GM21717 (cell line): Measurements from ENCODE around the gene IPO11.
"Not testable (repeated sequence)": the region's sequence is repeated elsewhere in the genome, so short reads cannot be mapped to it uniquely, and the experiment has no call there.

Experiments
- ATAC-seq: cut with Tn5 transposase; IDR thresholded peaks from one replicate; pipeline ENCODE4 v1.9.1; 2021; ENCODE audit warnings: mild to moderate bottlenecking, moderate library complexity; ENCODE audit not compliant: unreplicated experiment

IPO11 gene

DNA sequence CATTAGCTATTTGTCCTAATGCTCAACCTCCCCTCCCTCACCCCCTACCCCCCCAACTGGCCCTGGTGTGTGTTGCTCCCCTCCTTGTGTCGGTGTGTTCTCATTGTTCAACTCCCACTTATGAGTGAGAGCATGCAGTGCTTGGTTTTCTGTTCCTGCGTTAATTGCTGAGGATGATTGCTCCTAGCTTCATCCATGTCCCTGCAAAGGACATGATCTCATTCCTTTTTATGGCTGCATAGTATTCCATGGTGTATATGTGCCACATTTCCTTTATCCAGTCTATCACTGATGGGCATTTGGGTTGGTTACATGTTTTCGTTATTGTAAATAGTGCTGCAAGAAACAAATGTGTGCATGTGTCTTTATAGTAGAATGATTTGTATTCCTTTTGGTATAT is 153.2 kb downstream of the IPO11 start:
- not testable (repeated sequence) for ATAC-seq

DNA sequence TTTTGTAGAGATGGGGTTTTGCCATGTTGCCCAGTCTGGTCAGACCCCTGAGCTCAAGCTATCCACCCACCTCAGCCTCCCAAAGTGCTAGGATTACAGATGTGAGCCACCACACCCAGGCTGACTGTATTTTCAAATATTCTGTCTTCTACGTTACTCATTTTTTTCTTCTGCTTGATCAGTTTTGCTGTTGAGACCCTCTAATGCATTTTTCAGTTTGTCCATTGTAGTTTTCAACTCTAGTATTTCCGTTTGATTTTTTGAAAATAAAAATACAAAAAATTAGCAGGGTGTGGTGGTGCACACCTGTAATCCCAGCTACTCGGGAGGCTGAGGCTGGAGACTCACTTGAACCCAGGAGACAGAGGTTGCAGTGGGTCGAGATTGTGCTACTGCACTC is 155.6 kb downstream of the IPO11 start:
- no peak for ATAC-seq

DNA sequence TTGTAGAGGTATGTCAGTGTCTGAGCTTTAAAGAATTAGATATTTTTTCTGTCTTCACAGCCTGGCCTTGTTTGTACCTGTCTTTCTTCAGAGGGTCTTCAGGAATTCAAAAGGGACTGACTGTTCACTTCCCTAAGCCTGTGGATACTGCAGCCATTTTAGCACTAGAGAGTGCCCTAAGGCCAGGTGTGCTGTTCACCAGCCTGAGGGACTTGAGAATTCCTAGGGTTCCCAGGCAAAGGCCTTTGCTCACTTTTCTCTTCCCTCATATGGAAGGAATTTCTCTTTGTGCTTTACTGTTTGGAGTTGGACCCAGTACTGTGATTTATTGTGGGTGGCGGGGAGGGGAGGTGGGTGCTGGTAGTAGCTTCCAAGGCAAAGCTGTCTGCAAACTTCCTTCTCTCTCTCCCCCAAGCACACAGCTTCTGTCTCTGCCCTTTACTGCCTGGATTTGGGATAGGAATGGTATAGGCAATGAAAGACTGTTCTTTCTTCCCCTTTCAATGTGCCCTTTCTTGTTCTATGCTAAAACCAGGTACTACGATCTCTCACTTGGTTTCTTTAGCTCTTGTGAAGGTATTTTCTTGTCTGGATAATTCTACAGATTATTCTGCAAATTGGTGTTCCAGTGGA is 156.4 kb downstream of the IPO11 start:
- no peak for ATAC-seq

DNA sequence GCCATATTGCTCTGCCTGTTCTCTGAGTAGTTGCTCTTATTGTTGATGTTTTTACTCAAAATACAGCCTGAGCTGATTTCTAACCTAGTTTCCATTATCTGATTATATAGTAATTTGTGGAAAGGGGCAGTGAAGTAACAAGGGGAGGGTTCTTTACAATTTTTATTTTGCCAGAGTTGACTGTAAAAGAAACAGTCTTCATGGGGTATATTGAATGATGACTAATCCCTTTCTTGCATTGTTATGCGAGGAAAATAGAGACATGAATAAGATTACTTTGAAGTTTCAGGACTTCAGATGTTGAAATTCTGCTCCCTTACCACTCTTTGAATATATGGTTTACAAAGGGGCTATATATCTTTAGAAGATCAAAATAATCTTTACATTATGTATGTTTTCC is 156.9 kb downstream of the IPO11 start:
- ATAC-seq: no peak

- ATAC-seq: no peak
These were observed 160.5 kb downstream of the IPO11 start for GRCh38 chr5:62572918-62573514.

DNA sequence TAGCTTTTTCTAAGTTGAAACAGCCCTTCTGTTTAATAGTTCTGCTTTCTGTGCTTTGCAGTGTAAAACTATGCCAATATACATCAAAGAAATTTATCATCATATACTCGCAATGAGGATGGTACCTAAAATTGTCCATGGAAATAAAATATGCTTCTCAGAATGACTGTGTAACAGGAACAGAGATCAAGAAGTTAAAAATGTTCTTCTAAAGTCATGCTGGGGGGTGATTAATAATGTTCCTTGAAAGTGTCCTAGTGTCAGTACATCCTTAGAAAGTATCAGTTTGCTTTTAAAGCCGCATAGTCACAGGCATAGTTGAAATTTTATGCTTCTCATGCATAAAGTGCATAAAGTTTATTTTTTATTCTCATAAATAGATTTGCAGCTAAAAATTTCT is 162.0 kb downstream of the IPO11 start:
- peak; percentile 71 for ATAC-seq

GRCh38 chr5:62575066-62575465 is 162.5 kb downstream of the IPO11 start:
- ATAC-seq: no peak

- no peak for ATAC-seq
These were observed 162.9 kb downstream of the IPO11 start for GRCh38 chr5:62575489-62575888.

DNA sequence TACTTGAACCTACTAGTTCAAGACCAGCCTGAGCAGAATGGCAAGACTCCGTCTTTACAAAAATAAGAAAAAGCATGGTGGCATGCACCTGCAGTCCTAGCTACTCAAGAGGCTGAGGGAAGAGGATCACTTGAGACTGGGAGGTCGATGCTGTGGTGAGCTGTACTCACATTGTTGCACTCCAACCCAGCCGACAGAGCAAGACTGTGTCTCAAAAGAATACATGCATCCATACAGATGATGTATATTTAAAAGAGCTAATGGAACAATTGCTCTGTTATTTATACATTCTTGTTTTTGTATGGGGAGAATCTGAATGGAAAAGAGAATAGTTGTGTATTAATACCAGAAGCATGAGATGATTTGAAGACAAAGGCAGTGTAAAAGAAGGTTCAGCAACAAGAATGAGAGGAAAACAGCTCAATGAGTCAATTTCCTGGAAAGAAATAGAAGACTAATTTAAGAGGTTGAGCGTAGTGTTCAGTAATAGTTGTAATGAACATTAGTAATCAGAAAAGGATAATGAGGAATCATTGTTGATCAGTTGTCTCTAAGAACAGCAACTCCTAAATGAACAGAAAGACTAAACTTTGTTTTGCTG is 164.1 kb downstream of the IPO11 start:
- no peak for ATAC-seq

DNA sequence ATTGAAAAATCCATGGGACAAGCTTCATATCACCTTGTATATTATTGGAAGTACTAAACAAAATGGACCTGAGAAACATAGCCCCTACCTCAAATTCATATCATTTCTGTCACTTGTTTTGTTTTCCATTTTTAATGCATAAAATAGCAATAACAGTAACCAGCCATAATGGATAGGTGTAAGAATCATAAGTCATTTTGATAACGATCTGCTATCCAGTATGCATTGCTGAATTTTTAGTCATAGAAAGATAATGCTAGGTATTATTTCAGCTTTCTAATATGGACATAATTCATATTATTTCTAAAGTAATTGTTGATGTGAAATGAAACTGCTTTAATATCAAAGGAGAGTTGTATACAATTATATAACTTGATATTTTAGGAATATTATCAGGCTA is 164.9 kb downstream of the IPO11 start:
- no peak for ATAC-seq

DNA sequence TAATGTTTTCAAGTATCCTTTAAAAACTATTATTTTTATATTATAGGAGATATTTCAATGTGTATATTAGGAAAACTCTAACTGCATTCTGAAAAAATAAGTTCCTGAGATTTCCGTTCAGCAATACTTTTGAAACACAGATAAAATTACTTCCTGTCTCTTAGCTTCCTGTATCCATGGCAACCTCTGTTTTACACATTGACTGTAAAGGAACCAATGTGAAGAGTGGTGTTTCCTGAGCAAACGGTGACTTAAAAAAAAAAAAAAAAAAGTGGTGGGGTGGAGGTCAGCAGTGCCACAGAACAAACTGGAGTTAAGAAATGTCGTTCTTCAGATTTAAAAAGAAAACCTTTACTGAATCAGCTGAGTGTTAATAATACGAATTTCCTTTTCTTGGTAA is 166.0 kb downstream of the IPO11 start, which contains the start of gene LRRC70:
LRRC70 (plus strand) TSS at position 280 of the 400 bp plus-strand sequence. CDS start 620 bp downstream, outside the sequence.
- peak; percentile 87 for ATAC-seq

GRCh38 chr5:62579761-62580160 is 167.2 kb downstream of the IPO11 start:
- no peak for ATAC-seq

GRCh38 chr5:62581836-62582597 is 169.5 kb downstream of the IPO11 start:
- ATAC-seq: no peak

GRCh38 chr5:62584391-62584790 is 171.8 kb downstream of the IPO11 start:
- ATAC-seq: no peak

GRCh38 chr5:62585306-62585705 is 172.7 kb downstream of the IPO11 start:
- no peak for ATAC-seq

DNA sequence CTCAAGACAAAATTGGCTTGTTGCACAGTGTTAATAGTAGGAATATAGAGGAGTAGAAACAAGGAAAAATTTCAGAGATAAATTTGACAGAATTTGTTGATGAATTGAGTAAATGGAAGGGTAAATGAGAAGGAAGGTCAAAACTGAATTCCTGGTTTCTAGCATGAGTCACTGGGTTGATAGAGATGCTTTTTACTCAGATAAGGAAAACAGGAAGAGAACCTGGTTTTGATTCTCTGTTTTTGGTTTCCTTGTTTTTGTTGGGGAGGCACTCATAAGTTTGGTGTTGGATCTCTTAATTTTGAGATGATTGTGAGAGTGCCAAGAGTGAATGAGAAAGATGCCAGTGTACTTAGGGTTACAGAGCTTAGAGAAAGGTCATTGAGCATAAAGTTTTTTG is 173.2 kb downstream of the IPO11 start:
- ATAC-seq: no peak

DNA sequence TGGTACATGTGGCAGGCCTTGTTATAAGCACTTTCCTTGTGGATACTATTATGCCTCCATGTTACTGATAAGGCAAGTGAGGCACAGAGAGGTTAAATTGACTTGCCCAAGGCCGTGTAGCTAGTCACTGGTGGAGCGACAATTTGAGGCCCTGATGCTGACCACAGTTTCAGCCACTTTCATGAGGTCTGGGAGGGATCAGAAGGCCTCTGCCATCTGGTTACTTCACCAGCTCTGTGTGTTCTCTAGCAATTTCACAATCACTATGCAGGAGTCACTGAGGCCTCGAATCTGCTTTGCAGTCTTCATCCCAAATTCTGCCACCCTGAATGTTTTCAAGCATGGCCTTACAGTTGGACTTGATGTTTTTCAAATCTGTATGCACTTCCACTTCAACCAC is 175.2 kb downstream of the IPO11 start:
- no peak for ATAC-seq

- ATAC-seq: no peak
These were observed 176.1 kb downstream of the IPO11 start for GRCh38 chr5:62588668-62589067.

DNA sequence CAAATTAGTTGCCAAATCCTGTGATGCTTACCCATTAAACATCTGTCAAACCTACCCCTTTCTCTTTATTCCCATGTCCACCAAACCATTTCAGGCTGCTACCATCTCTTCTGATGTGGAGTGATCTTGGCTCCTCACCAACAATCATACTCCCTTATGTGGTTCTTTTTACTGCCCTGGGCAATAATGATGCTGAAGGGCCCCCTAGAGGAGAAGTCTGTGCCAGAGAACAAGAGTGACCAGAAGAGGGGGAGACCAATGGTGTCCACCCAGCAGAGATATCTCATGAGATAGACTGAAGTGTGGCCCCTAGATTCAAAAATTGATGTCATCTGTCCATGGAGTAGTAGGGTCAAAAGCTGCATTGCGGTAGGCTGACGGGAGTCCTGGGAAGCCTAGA is 176.9 kb downstream of the IPO11 start:
- ATAC-seq: no peak

- no peak for ATAC-seq
These were observed 177.8 kb downstream of the IPO11 start for GRCh38 chr5:62590387-62590786.

GRCh38 chr5:62592558-62592957 is 180.0 kb downstream of the IPO11 start:
- ATAC-seq: no peak

GRCh38 chr5:62593331-62593730 is 180.8 kb downstream of the IPO11 start:
- no peak for ATAC-seq
